HG02610 (cell line): ENCODE data around the gene SERINC3.

ENCODE experiments used
- ATAC-seq: cut with Tn5 transposase; IDR thresholded peaks from one replicate; pipeline ENCODE4 v1.9.1; 2021; ENCODE audit warnings: mild to moderate bottlenecking, moderate library complexity; ENCODE audit not compliant: unreplicated experiment

SERINC3 gene

DNA sequence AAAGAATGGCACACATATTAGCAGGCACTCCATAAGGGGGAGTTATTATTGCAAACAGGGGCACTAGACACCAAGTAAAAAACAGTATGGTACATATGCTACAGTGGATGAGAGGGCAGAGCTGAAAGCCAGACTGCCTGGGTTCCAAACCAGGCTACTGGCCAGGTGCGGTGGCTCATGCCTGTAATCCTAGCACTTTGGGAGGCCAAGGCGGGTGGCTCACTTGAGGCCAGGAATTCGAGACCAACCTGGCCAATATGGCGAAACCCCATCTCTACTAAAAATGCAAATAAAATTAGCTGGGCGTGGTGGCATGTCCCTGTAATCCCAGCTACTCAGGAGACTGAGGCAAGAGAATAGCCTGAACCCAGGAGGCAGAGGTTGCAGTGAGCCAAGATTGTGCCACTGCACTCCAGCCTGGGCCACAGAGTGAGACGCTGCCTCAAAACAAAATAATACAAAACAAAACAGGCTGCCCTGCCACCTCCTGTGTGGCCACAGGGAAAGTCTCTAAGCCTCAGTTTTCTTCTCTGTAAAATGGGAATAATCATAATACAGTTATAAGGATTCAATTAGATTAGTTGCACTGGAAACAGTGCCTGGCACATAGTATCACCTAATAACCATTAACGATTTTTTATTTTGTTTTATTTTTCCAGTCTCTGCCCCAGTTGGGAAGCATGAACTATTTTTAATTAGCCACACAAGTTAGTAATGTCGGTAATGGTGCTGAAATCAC, 53.7 kb downstream of the SERINC3 start:
- no peak for ATAC-seq

DNA sequence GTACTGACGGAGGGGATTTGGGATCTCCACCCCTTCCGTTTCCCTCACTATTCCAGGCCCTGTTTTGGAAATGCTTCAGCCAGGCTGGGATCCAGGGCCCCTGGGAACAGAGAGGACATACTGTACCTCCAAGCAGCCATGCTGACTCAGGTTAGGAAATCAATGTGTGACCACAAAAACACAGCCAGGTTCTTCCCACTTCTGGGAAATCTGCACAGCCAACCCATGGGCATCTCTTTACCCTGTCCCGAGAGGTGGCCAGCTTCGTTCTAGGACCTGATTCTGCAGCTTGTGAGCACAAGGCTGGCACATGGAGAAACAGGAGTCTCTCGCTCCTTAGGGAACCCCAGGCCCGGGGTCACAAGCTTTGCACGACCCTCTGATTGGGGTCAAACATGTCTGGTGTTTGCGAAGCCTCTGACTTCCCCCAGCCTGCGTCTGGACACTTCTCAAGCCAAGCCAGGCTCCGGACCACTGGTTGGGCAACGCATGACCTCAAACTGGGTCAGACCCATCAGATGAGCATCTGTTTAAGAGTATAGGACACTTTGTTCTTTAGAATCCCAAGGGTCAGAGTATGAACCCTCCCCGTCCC, 54.5 kb downstream of the SERINC3 start:
- ATAC-seq, result no peak

DNA sequence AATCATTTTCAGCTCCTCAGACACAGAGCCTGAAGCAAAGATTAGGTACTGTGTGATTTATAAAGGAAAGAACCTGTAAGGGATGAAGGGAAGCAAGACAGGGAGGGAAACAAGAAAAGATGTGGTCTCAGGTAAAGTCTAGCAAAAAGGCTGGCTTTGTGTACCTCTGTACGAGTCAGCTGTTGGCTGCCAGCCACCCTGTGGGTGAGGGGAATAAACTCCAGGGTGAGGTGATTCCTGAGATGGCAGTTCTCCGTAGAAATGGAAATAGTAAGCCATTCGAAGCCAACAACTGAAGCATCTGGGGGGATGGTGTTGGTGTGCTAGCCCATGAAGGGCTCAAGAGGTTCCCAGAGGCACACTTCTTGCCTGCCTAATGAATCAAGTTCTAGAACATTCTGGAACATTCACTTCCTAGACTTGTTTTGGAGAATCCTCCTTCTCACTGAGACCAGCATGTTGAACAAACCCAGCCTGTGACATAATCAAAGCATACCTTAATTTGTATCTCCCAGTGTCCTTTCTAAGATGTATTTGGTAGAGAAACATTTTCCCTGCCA, 56.8 kb downstream of the SERINC3 start:
- ATAC-seq, result no peak

- no peak for ATAC-seq
These were observed 57.4 kb downstream of the SERINC3 start for GRCh38 chr20:44464514-44464913.

GRCh38 chr20:44463466-44463865, 58.4 kb downstream of the SERINC3 start:
- no peak for ATAC-seq

GRCh38 chr20:44461803-44462174, 60.1 kb downstream of the SERINC3 start:
- ATAC-seq, result no peak

DNA sequence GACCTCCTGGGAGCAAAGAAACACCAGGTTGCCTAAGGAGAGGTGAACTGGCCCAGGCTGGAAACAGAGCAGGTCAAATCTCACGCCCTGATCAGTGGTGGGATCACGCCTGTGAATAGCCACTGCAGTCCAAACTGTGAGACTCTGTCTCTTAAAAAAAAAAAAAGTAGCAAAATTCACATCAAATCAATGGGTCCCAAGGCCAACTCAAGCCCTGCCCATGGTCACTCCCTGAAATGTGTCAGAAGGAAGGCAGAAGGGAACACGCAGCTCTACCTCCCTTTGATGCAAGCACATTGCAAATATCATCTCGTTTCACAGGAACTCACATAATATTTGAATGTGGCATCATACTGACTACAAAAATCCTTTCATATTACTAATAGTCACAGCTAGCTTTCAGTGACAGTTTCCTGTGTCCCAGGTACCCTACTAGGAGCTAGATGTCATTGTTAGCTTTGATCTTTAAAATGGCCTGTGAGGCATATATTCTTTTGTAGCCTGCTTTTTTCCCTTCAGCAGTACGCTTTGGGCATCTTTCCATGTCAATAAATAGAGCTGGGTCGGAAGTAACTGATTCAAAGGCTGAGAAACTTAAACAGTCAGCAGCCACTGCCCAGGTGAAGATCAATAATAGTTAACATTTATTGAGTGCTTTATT, 60.6 kb downstream of the SERINC3 start:
- no peak for ATAC-seq

- no peak for ATAC-seq
These were observed 61.1 kb downstream of the SERINC3 start for GRCh38 chr20:44460795-44461141.

- ATAC-seq, result no peak
These were observed 62.6 kb downstream of the SERINC3 start for GRCh38 chr20:44459271-44459670.

- no peak for ATAC-seq
These were observed 64.9 kb downstream of the SERINC3 start for GRCh38 chr20:44457016-44457415.

- ATAC-seq, result no peak
These were observed 65.3 kb downstream of the SERINC3 start for GRCh38 chr20:44456611-44457010.

- no peak for ATAC-seq
These were observed 66.7 kb downstream of the SERINC3 start for GRCh38 chr20:44455126-44455525.

GRCh38 chr20:44454306-44454963, 67.4 kb downstream of the SERINC3 start:
- ATAC-seq, result no peak

DNA sequence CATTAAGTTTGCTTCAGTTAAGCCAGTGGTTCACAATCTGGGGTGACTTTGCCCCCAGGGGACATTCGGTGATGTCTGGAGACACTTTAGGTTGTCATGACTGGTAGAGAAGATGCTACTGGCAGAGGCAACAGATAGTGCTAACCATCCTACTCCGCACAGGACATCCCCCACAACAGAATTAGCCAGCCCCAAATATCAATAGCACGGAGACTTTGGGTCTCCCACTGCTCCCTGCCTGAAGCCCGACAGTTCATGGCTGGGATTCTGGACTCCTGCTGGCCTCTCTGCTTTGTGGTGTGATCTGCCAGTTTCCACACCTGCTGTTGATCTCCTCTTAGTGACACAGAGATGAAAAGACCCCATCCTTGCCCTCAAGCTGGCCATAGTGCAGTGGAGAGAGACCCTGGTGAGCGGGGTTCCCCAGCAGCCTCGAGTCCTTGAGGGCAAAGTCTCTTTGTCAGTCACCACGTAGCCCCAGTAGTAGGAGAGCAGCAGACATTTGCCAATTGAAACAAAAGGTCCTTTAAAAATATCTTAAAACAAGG, 70.9 kb downstream of the SERINC3 start:
- no peak for ATAC-seq

GRCh38 chr20:44450281-44450889, 71.5 kb downstream of the SERINC3 start:
- ATAC-seq, result no peak

GRCh38 chr20:44449864-44450263, 72.0 kb downstream of the SERINC3 start:
- ATAC-seq, result no peak

GRCh38 chr20:44448753-44449546, 72.9 kb downstream of the SERINC3 start:
- no peak for ATAC-seq

DNA sequence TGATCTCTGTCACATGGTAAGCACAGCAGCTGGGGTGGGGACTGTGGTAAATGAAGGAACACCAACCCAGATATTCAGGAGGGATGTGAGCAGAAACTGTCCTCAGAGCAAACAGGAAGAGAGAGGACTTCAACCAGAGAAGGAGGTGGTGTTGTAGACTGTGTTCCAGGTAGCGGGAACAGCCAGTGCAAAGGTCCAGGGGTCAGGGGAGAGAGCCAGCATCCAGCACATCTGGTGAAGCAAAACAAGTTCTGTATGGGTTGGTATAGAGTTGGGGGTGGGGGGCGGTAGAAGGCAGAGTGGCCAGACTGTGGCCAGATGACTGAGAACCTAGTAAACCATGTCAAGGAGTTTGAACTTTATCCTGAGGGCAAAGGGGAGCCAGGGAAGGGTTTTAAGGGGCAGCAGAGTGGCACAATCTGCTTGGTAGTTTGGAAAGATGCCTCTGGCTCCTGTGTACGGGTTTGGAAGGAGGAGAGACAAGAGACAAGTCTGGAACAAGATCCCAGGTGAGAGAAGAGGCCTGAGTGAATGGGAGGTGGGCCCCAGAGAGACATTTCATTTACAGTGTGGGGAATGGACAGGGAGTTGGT, 73.9 kb downstream of the SERINC3 start:
- no peak for ATAC-seq
